Right cardiac atrium (tissue), 5 donors: ENCODE results near the gene ATRAID. TPM values are rescaled to one million over a fixed set of nuclear protein-coding genes. Genes with fewer than 3 reads are reported as not detected.

Experiments used
- ATAC-seq, 2 donors: fragments of 200-7000 bp; cut with Tn5 transposase; one replicate each; pipeline versions ENCODE4 v1.8.0 to v1.9.1; 2020; ENCODE audit warnings: moderate library complexity in 2 of 2, mild to moderate bottlenecking in 1 of 2
- DNase-seq, 3 donors: peaks; one replicate each; pipeline ENCODE4 v3.0.0-alpha.2; 2020
- H3K27ac ChIP-seq: one replicate; pipeline ENCODE4 v1.5.1; 2013; ENCODE audit warnings: mild to moderate bottlenecking, low read length, control low read depth, moderate library complexity
- H3K27me3 ChIP-seq: one replicate; pipeline ENCODE4 v1.6.1; 2013; ENCODE audit not compliant: control insufficient read depth, insufficient read depth
- H3K4me1 ChIP-seq: one replicate; pipeline ENCODE4 v1.6.1; 2013; ENCODE audit warnings: low read length; ENCODE audit not compliant: control insufficient read depth, insufficient read depth
- H3K4me3 ChIP-seq: one replicate; pipeline ENCODE4 v1.5.1; 2013; ENCODE audit warnings: low read length, control low read depth
- H3K9me3 ChIP-seq: one replicate; pipeline ENCODE4 v1.6.1; 2013; ENCODE audit warnings: low read length; ENCODE audit not compliant: control insufficient read depth
- WGBS: extraction: QIAGEN DNeasy Blood & Tissue Kit; methylation state at CpG from one replicate; pipeline ENCODE4 v1.1.7; 2013; 5-methylcytosine and 5-hydroxymethylcytosine counted together
- intact Hi-C, 4 donors: fragments of 100-400 bp; cut with DNase I; formaldehyde crosslinking; loops; one replicate each; pipeline versions ENCODE4 v1.11.0 to v1.14.0; 2022 to 2023
- polyA plus RNA-seq: library from polyadenylated mRNA; stranded (reverse); fragments of 200-250 nt; gene quantifications from one replicate; pipeline ENCODE4 v1.2.3, GENCODE V29; 2013
- total RNA-seq, 4 donors: library from RNA; stranded (reverse); fragmentation: NEBNext Ultra II Directional; extraction: Animal tissue kit (Norgen Biotek cat#: 25700); gene quantifications; one replicate each; pipeline ENCODE4 v1.2.1, GENCODE V29; 2021
- donor health status: healthy with polysubstance abuse.
- donor health status: DM: no; HTN: yes; CAD: no.
- donor health status: DM: no; HTN: no; CAD: no.
- donor health status: DM: no; HTN: yes; CAD: no; lungs with severe emphysema.
- donor health status: DM: yes; HTN: yes; CAD: no.

ATRAID gene
- total and polyA plus RNA-seq, 5 donors, result 124 to 256 (median 148) TPM

- ATAC-seq (peak; percentile 46 to 59), DNase-seq (no peak)
- H3K4me3 ChIP-seq, result peak overlapping the region; percentile 8
- H3K9me3 ChIP-seq, result no peaks in the 10 kb centered on the region
- H3K27ac ChIP-seq, result no peak overlapping the region
- H3K4me1 ChIP-seq, result peaks cover 3% of the 10 kb centered on the region
- intact Hi-C loops, result no loop called here
- WGBS, result under 1% methylated on average over 38 of the region's 38 CpGs
- H3K27me3 ChIP-seq, result no peaks in the 10 kb centered on the region
Measured at GRCh38 chr2:27264253-27264752, 52.5 kb downstream of the ATRAID start.

DNA sequence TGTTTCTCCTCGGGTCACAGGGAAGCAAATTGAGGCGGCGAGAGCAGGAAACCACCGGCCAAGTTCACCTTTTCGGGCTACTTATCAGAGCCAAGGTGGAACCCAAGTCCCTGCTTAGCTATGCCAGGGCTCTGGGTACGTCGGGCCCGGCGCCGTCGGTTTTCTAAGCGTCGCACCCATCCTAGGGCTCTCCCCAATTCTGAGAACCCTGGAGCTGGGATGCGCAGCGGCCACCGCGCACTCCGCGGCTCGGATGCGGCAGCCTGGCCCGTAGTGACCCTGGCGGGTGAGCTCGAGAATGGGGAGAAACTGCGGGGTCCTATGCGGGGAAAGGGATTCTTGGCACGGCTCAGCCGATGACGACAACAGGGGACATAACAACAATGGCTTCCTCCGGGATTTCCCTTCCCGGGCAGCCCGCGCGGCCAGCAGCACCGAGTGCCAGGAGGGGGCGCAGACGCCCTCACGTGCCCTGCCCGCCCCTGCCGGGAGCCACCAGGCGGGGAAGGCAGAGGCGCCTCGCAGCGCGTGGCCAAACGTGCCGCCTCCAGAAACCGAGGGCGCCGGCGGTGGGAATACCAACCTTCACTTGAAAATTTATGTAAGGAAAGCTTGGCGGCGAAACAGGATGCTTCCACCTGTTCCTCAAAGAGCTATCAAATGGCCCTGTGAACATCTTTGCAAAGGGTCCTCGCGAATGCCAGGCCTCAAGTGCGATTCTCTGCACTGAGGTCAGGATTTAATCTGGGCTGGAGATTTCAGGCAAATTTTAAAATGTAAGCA lies 53.1 kb downstream of the ATRAID start:
- H3K27me3 ChIP-seq, result no peaks in the 10 kb centered on the region

GRCh38 chr2:27265536-27265870 lies 53.7 kb downstream of the ATRAID start:
- intact Hi-C loops, result no loop called here
- no peak for ATAC-seq
- H3K4me3 ChIP-seq, result no peak overlapping the region
- DNase-seq, result no peak
- peaks cover 3% of the 10 kb centered on the region for H3K4me1 ChIP-seq
- H3K27ac ChIP-seq, result no peak overlapping the region
- H3K9me3 ChIP-seq, result no peaks in the 10 kb centered on the region
- H3K27me3 ChIP-seq, result no peaks in the 10 kb centered on the region

More for the DNA sequence above, 53.1 kb downstream of the ATRAID start:
- WGBS, result 3% methylated on average over 56 of the region's 56 CpGs
- ATAC-seq (peak; percentile 71 to 82), DNase-seq (peak; percentile 74 to 90 (median 89))
- H3K27ac ChIP-seq, result peak overlapping the region; percentile 4
- intact Hi-C loops, result no loop called here
- H3K4me3 ChIP-seq, result peak overlapping the region; percentile 8
- H3K4me1 ChIP-seq, result peaks cover 3% of the 10 kb centered on the region
- H3K9me3 ChIP-seq, result no peaks in the 10 kb centered on the region

Other genes starting within 250 kb of the ATRAID start
- gene MAPRE3, start 241.4 kb upstream of the ATRAID start, total RNA-seq, result 10 to 100 TPM; 43.6 to 58.8 (median 49.9) TPM
- 85.1 TPM for gene MAPRE3, start 241.4 kb upstream of the ATRAID start, polyA plus RNA-seq
- 10 to 100 TPM; 40.8 to 56.7 (median 47.7) TPM for gene TMEM214, start 179.1 kb upstream of the ATRAID start, total RNA-seq
- gene TMEM214, start 179.1 kb upstream of the ATRAID start, polyA plus RNA-seq, result 29.4 TPM
- 10 to 100 TPM; 10.8 to 12.4 (median 11.4) TPM for gene AGBL5, start 160.4 kb upstream of the ATRAID start, total RNA-seq
- 5.9 TPM for gene AGBL5, start 160.4 kb upstream of the ATRAID start, polyA plus RNA-seq
- 100 to 1,000 TPM; 372 to 487 (median 454) TPM for gene OST4, start 140.4 kb upstream of the ATRAID start, total RNA-seq
- gene OST4, start 140.4 kb upstream of the ATRAID start, polyA plus RNA-seq, result 872 TPM
- gene EMILIN1, start 133.4 kb upstream of the ATRAID start, total RNA-seq, result 10 to 100 TPM; 24.3 to 44.2 (median 38.9) TPM
- gene EMILIN1, start 133.4 kb upstream of the ATRAID start, polyA plus RNA-seq, result 30.0 TPM
- gene KHK, start 125.3 kb upstream of the ATRAID start, total RNA-seq, result 1 to 10 TPM; 1.9 to 5.5 (median 3.2) TPM
- 1.7 TPM for gene KHK, start 125.3 kb upstream of the ATRAID start, polyA plus RNA-seq
- 1 to 10 TPM; 4.0 to 9.6 (median 5.6) TPM for gene CGREF1, start 92.9 kb upstream of the ATRAID start, total RNA-seq
- 4.7 TPM for gene CGREF1, start 92.9 kb upstream of the ATRAID start, polyA plus RNA-seq
- gene ABHD1, start 88.2 kb upstream of the ATRAID start, total RNA-seq, result 1 to 10 TPM; 1.6 to 4.7 (median 2.6) TPM
- gene ABHD1, start 88.2 kb upstream of the ATRAID start, polyA plus RNA-seq, result 5.1 TPM
- gene PREB, start 77.4 kb upstream of the ATRAID start, total RNA-seq, result 10 to 100 TPM; 46.3 to 52.7 (median 47.9) TPM
- gene PREB, start 77.4 kb upstream of the ATRAID start, polyA plus RNA-seq, result 48.5 TPM
- not detected for gene PRR30, start 72.6 kb upstream of the ATRAID start, total RNA-seq
- not detected for gene PRR30, start 72.6 kb upstream of the ATRAID start, polyA plus RNA-seq
- under 1 TPM; 0.06 to 0.15 (median 0.11) TPM for gene TCF23, start 63.0 kb upstream of the ATRAID start, total RNA-seq
- 0.05 TPM for gene TCF23, start 63.0 kb upstream of the ATRAID start, polyA plus RNA-seq
- 10 to 100 TPM in 3 of 4 donors, 1 to 10 TPM in 1; 8.1 to 14.1 (median 12.8) TPM for gene SLC5A6, start 227 bp downstream of the ATRAID start, total RNA-seq
- 7.8 TPM for gene SLC5A6, start 227 bp downstream of the ATRAID start, polyA plus RNA-seq
- 10 to 100 TPM in 2 of 4 donors, 1 to 10 TPM in 2; 9.0 to 12.0 (median 10.0) TPM for gene CAD, start 5.3 kb downstream of the ATRAID start, total RNA-seq
- 6.0 TPM for gene CAD, start 5.3 kb downstream of the ATRAID start, polyA plus RNA-seq
- gene SLC30A3, start 51.0 kb downstream of the ATRAID start, total RNA-seq, result 10 to 100 TPM in 1 of 4 donors, 1 to 10 TPM in 3; 9.4 to 17.3 (median 9.6) TPM
- 7.3 TPM for gene SLC30A3, start 51.0 kb downstream of the ATRAID start, polyA plus RNA-seq
- 1 to 10 TPM; 1.3 to 3.0 (median 1.8) TPM for gene DNAJC5G, start 63.4 kb downstream of the ATRAID start, total RNA-seq
- 2.2 TPM for gene DNAJC5G, start 63.4 kb downstream of the ATRAID start, polyA plus RNA-seq
- gene TRIM54, start 70.4 kb downstream of the ATRAID start, total RNA-seq, result 100 to 1,000 TPM; 101 to 188 (median 149) TPM
- 144 TPM for gene TRIM54, start 70.4 kb downstream of the ATRAID start, polyA plus RNA-seq
- gene UCN, start 96.4 kb downstream of the ATRAID start, total RNA-seq, result 1 to 10 TPM in 3 of 4 donors, under 1 TPM in 1; 0.96 to 3.3 (median 1.5) TPM
- gene UCN, start 96.4 kb downstream of the ATRAID start, polyA plus RNA-seq, result 0.72 TPM
- 10 to 100 TPM; 40.3 to 77.1 (median 56.4) TPM for gene MPV17, start 111.1 kb downstream of the ATRAID start, total RNA-seq
- 98.2 TPM for gene MPV17, start 111.1 kb downstream of the ATRAID start, polyA plus RNA-seq
- gene GTF3C2, start 144.7 kb downstream of the ATRAID start, total RNA-seq, result 10 to 100 TPM; 24.8 to 32.1 (median 26.6) TPM
- gene GTF3C2, start 144.7 kb downstream of the ATRAID start, polyA plus RNA-seq, result 16.9 TPM
- 10 to 100 TPM; 31.8 to 36.0 (median 33.9) TPM for gene EIF2B4, start 158.3 kb downstream of the ATRAID start, total RNA-seq
- 31.2 TPM for gene EIF2B4, start 158.3 kb downstream of the ATRAID start, polyA plus RNA-seq
- 10 to 100 TPM; 61.7 to 74.8 (median 68.2) TPM for gene SNX17, start 158.6 kb downstream of the ATRAID start, total RNA-seq
- 54.8 TPM for gene SNX17, start 158.6 kb downstream of the ATRAID start, polyA plus RNA-seq
- gene ZNF513, start 168.7 kb downstream of the ATRAID start, total RNA-seq, result 10 to 100 TPM in 1 of 4 donors, 1 to 10 TPM in 3; 8.1 to 13.1 (median 8.5) TPM
- gene ZNF513, start 168.7 kb downstream of the ATRAID start, polyA plus RNA-seq, result 9.6 TPM
- gene PPM1G, start 197.6 kb downstream of the ATRAID start, total RNA-seq, result 10 to 100 TPM; 31.5 to 40.4 (median 37.3) TPM
- gene PPM1G, start 197.6 kb downstream of the ATRAID start, polyA plus RNA-seq, result 35.0 TPM
- 10 to 100 TPM; 46.6 to 61.3 (median 51.8) TPM for gene NRBP1, start 216.6 kb downstream of the ATRAID start, total RNA-seq
- 37.7 TPM for gene NRBP1, start 216.6 kb downstream of the ATRAID start, polyA plus RNA-seq
- 1 to 10 TPM in 1 of 4 donors, under 1 TPM in 2, not detected in 1; 0.59 to 1.3 (median 0.82) TPM for gene KRTCAP3, start 230.3 kb downstream of the ATRAID start, total RNA-seq
- gene KRTCAP3, start 230.3 kb downstream of the ATRAID start, polyA plus RNA-seq, result 0.38 TPM